Endometrium (tissue), 2 donors: ENCODE results near the gene LPIN2.
"Not testable (repeated sequence)": the region's sequence is repeated elsewhere in the genome, so short reads cannot be mapped to it uniquely, and the experiment has no call there.

Experiments
- FAIRE-seq: peaks from 2 replicates; lab custom pipeline; 2012; peaks lifted over from hg19 to GRCh38; lab: Jason Lieb, UNC
- donor health status: control.
- donor health status: control.

The LPIN2 gene

DNA sequence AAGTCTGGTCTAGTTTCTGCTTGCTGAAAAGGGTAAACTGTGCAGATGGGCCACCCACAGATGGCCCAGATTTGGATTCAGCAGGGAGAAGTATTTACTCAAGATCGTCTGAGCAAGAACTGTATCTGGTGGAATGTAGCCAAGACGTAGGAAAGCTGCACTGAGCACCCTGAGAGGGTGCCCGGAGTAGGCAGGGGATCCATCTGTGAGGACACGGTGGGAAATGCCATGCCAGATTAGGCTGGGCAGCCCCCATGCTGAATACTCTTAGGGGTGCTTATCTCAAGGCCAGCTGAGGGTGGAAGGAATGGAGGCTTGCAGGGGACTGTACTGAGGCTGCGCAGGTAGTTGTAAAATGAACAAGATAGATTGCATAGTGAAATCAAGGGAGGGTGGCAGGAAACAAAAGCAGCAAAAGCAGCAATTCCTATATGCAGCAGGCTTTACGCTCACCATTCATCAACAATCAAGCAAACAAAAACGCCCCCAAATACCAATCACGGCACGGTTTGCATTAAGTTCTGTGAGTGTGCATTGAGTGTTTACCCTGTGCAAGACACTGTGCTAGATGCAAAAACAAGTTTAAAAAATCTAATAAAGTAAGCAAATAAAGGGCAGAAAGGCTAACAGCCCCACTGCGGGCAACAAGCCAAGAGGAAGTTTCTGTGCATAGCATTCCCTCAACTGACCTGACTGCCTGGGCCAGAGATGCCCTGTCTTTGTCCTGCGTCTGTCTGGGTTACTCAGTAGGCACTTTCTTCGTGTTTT is 32.2 kb upstream of the LPIN2 start:
- no peak for FAIRE-seq

- FAIRE-seq = no peak
These were observed 29.4 kb upstream of the LPIN2 start for GRCh38 chr18:3042379-3042778.

DNA sequence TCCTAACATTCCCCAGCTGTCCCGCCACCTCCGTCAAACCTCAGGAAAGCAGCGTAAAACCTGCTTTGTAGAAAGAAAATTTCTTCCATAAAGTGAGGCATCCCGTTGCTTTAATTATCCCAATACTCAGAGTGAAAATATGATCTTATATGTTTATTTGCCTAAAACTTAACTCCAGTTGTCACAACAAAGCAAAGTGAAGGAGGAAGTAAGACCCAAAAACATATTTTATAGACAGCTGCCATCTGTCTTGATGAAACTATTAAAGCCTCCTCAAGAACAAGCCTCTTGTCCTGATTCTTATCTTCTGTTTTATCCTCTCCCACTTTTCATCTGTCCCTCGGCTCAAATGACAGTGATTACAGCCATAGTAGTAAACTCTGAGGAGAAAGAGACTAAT is 28.9 kb upstream of the LPIN2 start:
- FAIRE-seq = no peak

DNA sequence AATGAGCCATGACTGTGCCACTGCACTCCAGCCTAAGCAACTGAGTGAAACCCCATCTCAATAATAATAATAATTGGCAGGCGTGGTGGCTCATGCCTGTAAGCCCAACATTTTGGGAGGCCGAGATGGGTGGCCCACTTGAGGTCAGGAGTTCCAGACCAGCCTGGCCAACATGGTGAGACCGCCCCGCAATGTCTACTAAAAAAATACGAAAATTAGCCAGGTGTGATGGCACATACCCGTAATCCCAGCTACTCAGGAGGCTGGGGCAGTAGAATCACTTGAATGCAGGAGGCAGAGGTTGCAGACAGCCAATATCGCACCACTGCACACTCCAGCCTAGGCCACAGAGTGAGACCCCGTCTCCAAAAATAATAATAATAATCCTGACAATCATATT is 27.9 kb upstream of the LPIN2 start:
- no peak for FAIRE-seq

- FAIRE-seq = no peak
These were observed 27.2 kb upstream of the LPIN2 start for GRCh38 chr18:3040173-3040572.

DNA sequence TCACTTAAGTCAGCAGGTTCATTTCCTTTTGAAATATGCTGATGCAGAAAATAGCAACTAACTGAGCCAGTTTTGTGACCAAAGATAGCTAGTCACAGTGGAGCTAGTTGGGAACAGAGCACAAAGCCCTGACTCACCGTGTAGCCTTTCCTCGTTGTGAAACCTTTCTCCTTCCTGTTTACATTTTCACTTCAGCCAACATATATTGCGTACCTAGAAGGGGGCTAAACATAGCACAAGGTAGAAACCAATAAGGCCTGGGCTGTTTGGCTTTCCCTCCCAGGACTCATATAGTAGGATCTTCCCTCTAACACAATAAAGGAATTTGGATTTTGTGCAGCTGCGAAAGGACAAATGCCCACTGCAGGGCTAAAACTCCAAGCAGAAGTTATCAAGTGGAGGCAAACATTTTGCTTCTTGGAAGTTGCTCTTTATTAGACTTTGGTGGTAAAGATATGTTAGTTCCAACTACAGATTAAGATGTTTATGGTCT is 24.5 kb upstream of the LPIN2 start:
- no peak for FAIRE-seq

GRCh38 chr18:3036108-3036507 is 23.2 kb upstream of the LPIN2 start:
- FAIRE-seq = no peak

DNA sequence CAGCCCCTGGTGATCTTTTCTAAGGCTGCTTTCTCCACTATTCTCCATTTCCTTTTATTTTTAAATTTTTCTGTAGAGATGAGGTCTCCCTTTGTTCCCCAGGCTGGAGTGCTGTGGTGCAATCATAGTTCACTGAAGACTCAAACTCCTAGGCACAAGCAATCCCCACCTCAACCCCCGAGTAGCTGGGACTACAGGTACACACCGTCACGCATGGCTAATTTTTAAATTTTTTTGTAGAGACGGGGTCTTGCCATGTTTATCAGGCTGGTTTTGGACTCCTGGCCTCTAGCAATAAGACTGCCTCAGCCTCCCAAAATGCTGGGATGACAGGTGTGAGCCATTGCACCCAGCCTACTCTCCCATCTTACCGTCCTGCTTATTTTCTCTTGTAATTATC is 22.7 kb upstream of the LPIN2 start:
- FAIRE-seq = no peak

GRCh38 chr18:3032721-3033120 is 19.8 kb upstream of the LPIN2 start:
- FAIRE-seq = no peak

DNA sequence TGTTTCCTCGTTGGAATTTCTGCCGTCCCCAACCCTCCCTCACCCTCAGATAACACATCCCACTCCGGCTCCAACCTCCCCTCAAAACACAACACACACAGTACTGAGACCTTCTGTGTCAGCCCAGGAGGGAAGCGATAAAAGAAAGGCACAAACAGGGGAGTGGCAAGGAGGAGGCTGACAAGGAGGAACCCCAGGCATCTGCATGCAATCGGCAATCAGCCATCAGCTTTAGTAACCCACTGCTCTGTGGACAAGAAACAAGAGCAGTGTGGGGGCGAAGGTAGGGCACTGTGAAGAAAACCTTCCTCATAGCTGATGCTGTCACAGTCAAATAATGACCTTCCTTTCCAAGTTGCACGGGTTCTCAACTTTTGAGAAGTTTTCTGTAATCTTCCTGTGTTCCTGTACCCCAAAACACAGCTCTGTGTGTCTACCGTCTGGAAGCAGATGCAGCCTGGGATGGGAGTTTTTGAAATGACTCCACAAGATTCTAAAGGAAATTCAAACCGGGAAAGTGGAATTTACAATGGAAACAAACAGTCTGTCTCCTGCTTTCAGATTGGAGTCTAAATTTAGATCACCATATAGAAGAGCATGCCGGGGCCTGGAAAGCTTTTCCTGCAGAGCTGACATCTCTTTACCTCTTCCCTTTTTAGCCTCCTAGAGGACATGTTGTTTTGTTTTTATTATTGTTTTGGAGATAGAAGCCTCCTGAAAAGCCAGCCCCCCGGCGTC is 16.4 kb upstream of the LPIN2 start:
- FAIRE-seq = no peak

- FAIRE-seq = not testable (repeated sequence)
These were observed 15.2 kb upstream of the LPIN2 start for GRCh38 chr18:3028115-3028514.

- FAIRE-seq = no peak
These were observed 14.5 kb upstream of the LPIN2 start for GRCh38 chr18:3027370-3027891.

- FAIRE-seq = no peak
These were observed 12.6 kb upstream of the LPIN2 start for GRCh38 chr18:3025544-3025943.

GRCh38 chr18:3023603-3024002 is 10.7 kb upstream of the LPIN2 start:
- FAIRE-seq = not testable (repeated sequence)

DNA sequence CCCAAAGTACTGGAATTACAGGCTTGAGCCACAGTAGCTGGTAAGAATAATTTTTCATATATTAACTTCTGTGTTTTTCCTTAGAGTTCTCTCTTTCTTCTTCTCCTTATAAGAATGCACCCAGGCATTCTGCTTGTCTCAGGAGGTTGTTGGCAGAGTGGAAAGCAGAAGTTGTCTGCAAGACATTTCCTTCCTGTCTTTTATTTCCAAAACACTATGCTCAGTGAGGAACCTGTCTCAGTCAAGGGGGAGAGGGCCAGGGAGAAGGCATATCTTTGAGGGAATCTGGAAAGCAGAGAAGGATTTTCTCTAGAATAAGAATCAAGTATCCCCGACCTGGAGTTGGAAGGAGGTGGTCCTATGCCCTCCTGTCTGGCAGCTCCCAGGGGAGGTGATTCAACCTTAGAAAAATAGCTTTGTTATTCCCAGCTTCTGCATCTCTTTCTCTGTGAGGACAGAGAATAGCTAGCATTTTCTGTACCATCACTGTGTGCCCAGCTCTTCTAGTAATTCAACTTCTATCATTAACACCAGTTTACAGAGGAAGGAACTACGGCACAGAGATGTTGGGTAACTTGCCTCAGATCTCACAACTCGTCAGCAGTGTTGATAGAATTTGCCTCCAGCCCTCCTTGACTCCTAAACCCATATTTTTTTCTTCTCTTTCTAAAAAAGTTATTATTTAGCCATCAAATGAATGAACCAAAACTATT is 3.8 kb upstream of the LPIN2 start:
- no peak for FAIRE-seq

DNA sequence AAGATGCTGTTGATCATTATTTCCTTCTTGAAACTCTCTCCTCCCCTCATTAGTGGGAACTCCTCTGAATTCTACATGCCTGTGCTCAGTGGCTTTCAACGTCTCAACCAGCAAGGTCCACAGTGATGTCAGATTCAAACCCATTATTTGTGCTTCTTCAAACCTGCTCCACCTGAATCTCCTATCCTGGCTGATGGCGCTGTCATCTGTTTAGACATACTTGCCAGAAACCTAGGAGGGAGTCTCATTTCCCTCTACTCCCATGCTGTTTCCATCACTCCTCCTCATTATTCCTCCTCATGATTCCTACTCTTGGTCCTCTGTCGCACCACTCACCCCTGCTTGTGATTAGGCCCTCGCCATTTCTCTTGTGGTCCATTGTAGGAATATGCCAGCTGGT is 2.9 kb upstream of the LPIN2 start:
- no peak for FAIRE-seq

GRCh38 chr18:3015204-3015592 is 2.3 kb upstream of the LPIN2 start:
- FAIRE-seq = no peak

GRCh38 chr18:3014503-3015203 is 1.7 kb upstream of the LPIN2 start:
- FAIRE-seq = no peak

DNA sequence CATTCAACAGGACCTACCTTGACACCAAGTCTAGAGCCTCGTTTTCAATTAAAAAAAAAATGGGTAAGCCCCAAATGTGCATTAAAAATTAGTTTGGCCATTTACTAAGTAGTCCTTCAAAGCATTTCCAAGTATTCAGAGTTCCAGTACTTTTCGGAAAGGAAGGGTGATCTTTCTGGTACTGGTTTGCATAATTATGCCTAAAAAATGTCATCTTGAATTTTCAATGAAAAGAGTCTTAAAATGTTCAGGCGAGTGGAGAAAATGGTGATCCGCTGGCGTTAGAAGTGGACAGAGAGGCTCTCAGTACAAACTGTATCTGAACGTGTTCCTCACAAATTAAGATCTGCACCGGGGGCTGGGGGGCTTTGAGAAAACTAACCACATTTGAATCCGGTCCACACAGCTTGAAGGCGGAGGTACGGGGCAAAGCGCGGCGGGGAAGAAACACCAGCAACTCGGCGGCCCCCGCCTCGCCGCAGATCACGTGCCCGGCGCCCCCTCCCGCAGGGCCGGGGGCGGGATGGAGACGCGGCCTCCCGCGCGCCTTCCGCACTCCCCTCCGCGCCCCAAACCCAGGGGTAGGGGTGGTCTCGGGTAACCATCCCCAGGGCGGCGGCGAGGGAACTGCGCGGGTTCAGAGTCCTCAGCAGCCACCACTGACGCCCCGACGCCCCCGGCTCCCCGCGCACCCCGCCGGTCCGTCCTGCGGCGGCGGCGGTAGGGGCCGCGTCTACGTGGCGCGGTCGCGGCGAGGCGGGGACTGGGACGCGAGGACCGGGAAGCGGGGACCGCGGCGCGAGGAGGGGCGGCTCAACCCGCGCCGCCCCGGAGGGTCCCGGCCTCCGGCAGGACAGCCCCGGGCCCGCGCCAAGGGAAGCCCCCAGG is 564 bp downstream of the LPIN2 start:
- no peak for FAIRE-seq

DNA sequence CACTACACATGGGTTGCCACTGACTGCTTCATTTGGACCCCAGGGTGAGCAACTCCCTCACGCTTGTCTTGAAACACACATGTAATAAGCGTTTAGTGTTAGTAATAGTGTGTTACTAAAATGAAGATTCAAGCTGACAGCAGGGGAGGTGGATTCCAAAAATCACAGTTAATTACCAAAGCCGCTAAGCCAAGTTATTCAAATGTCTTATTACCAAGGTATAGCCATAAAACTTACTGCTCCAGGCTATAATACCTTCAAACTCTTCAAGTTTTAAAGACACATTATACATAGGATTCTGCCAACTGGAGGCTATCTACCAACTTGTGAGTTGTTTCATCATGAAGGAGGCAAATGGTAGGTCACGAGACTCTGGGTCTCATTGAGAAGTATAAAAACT is 2.9 kb downstream of the LPIN2 start:
- no peak for FAIRE-seq

- no peak for FAIRE-seq
These were observed 4.4 kb downstream of the LPIN2 start for GRCh38 chr18:3008541-3008940.
